ENCODE data around the gene CYP4F12.

The CYP4F12 gene

DNA sequence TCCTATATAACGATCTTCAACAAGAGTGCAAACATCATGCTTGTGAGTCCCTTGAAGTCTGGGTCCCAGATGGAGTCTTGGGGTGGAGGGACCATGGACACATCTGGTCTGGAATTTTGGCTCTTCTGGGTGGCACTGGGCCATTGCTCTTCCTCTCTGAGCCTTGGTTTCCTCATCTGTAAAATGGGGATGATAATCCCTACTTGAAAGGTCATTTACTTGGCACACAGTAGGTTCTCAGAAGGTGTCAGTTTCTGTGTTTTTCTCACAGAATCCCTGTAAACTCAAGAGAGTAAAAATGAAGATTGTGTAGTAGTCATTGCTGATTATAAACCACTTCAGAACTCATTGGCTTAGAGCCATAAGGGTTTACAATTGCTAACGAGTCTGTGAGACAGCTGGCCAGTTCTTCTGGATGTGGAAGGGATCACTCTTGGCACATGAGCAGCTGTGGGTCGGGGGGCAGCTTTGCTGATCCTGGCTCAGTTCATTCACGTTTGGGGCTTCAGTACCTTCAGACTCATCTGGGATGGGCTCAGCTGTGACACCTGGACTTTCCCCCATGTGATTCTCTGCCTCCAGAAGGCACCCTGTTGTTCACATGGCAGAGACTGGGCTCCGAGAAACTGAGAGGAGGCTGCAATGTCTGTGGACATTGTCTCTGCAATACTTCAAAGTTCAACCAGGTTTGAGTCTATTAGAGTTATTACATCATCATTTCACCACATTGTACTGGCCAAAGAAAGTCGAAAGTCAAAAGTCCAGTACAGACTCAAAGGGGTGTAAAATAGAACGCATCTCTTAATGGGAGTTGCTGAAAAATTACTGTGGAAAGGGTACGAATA is 7.8 kb downstream of the CYP4F12 start:
- H3K4me1 ChIP-seq (ENCODE audit: low read depth, poor library complexity, severe bottlenecking) = no peaks in the 10 kb centered on the region

DNA sequence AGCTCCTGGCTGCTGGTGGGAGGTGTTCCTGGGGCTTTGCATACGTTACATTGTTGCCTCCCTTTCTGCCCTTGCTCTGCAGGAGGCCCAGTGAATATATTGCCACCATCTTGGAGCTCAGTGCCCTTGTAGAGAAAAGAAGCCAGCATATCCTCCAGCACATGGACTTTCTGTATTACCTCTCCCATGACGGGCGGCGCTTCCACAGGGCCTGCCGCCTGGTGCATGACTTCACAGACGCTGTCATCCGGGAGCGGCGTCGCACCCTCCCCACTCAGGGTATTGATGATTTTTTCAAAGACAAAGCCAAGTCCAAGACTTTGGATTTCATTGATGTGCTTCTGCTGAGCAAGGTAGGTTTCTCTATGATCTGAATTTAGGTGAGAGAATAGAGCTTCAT is 10.5 kb downstream of the CYP4F12 start:
- Histone ChIP-seq H2AFZ (ENCODE audit: low read depth) (no peak overlapping the region), H3K4me2 (no peak overlapping the region), H4K20me1 (ENCODE audit: insufficient read depth) (no peaks in the 10 kb centered on the region), H3K27ac (no peak overlapping the region), H3K4me3 (IDR thresholded peaks at IDR 0.05; ENCODE audit: insufficient read depth, low read depth, low read length) (no peak overlapping the region), H3K79me2 (ENCODE audit: insufficient read depth, low read depth) (no peaks in the 10 kb centered on the region), H3K36me3 (ENCODE audit: insufficient read depth) (no peaks in the 10 kb centered on the region), H3K4me1 (ENCODE audit: low read depth, poor library complexity, severe bottlenecking) (no peaks in the 10 kb centered on the region), H3K27me3 (ENCODE audit: insufficient read depth, low read depth) (0 out of 2 replicates have a peak, but pooled peaks cover 3% of the 10 kb centered on the region), H3K9ac (no peak overlapping the region)
- TF ChIP-seq, protein P1, sequence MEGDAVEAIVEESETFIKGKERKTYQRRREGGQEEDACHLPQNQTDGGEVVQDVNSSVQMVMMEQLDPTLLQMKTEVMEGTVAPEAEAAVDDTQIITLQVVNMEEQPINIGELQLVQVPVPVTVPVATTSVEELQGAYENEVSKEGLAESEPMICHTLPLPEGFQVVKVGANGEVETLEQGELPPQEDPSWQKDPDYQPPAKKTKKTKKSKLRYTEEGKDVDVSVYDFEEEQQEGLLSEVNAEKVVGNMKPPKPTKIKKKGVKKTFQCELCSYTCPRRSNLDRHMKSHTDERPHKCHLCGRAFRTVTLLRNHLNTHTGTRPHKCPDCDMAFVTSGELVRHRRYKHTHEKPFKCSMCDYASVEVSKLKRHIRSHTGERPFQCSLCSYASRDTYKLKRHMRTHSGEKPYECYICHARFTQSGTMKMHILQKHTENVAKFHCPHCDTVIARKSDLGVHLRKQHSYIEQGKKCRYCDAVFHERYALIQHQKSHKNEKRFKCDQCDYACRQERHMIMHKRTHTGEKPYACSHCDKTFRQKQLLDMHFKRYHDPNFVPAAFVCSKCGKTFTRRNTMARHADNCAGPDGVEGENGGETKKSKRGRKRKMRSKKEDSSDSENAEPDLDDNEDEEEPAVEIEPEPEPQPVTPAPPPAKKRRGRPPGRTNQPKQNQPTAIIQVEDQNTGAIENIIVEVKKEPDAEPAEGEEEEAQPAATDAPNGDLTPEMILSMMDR (conservative IDR thresholded peaks at IDR 0.05; ENCODE audit: low read depth, low read length) = no peak

More for the DNA sequence above, 7.8 kb downstream of the CYP4F12 start:
- Histone ChIP-seq H3K9ac (no peak overlapping the region), H3K4me3 (IDR thresholded peaks at IDR 0.05; ENCODE audit: insufficient read depth, low read depth, low read length) (no peak overlapping the region), H4K20me1 (ENCODE audit: insufficient read depth) (no peaks in the 10 kb centered on the region), H3K27me3 (ENCODE audit: insufficient read depth, low read depth) (0 out of 2 replicates have a peak, but pooled peaks cover 3% of the 10 kb centered on the region), H3K27ac (no peak overlapping the region), H2AFZ (ENCODE audit: low read depth) (no peak overlapping the region), H3K4me2 (no peak overlapping the region), H3K36me3 (ENCODE audit: insufficient read depth) (no peaks in the 10 kb centered on the region), H3K79me2 (ENCODE audit: insufficient read depth, low read depth) (no peaks in the 10 kb centered on the region)
- TF ChIP-seq, protein P1 (conservative IDR thresholded peaks at IDR 0.05; ENCODE audit: low read depth, low read length) = no peak

DNA sequence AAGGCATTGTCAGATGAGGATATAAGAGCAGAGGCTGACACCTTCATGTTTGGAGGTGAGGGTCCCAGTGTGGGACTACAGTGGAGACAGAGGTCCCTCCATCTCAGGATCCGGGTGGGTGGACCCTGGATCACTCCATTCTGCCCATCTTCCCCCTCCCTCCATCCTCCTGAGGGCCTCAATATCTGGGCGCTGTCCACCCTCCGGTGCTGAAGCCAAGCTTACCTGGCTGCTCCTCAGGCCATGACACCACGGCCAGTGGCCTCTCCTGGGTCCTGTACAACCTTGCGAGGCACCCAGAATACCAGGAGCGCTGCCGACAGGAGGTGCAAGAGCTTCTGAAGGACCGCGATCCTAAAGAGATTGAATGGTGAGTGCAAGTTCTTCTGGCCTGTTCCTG is 11.9 kb downstream of the CYP4F12 start:
- H2AFZ ChIP-seq (ENCODE audit: low read depth) = no peak overlapping the region
- H4K20me1 ChIP-seq (ENCODE audit: insufficient read depth) = no peaks in the 10 kb centered on the region
- H3K27ac ChIP-seq = no peak overlapping the region
- H3K4me2 ChIP-seq = no peak overlapping the region
- H3K4me3 ChIP-seq (IDR thresholded peaks at IDR 0.05; ENCODE audit: insufficient read depth, low read depth, low read length) = no peak overlapping the region
- H3K27me3 ChIP-seq (ENCODE audit: insufficient read depth, low read depth) = 0 out of 2 replicates have a peak, but pooled peaks cover 3% of the 10 kb centered on the region
- H3K36me3 ChIP-seq (ENCODE audit: insufficient read depth) = no peaks in the 10 kb centered on the region
- no peaks in the 10 kb centered on the region for H3K79me2 ChIP-seq (ENCODE audit: insufficient read depth, low read depth)
- H3K4me1 ChIP-seq (ENCODE audit: low read depth, poor library complexity, severe bottlenecking) = no peaks in the 10 kb centered on the region
- TF ChIP-seq, protein P1 (conservative IDR thresholded peaks at IDR 0.05; ENCODE audit: low read depth, low read length) = no peak
- no peak overlapping the region for H3K9ac ChIP-seq

DNA sequence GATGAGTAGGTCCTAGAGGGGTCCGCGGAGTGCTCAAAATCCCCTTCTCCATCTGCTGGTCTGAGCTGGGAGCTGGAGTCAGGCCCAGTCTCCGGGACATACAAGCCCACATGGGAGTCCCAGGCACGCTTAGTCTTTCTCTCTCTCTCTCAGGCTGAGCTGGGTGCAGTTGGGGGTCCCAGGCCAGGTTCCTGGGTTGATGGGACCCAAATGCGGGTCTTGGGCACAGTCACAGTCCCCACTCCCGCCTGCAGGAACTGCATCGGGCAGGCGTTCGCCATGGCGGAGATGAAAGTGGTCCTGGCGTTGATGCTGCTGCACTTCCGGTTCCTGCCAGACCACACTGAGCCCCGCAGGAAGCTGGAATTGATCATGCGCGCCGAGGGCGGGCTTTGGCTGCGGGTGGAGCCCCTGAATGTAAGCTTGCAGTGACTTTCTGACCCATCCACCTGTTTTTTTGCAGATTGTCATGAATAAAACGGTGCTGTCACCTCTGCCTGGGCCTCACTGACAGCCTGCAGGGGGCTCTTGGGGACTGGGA is 23.8 kb downstream of the CYP4F12 start:
- H4K20me1 ChIP-seq (ENCODE audit: insufficient read depth) = no peaks in the 10 kb centered on the region
- H3K79me2 ChIP-seq (ENCODE audit: insufficient read depth, low read depth) = no peaks in the 10 kb centered on the region
- peaks cover 3% of the 10 kb centered on the region for H3K4me1 ChIP-seq (ENCODE audit: low read depth, poor library complexity, severe bottlenecking)
- H3K9ac ChIP-seq = no peak overlapping the region
- no peaks in the 10 kb centered on the region for H3K36me3 ChIP-seq (ENCODE audit: insufficient read depth)
- no peak overlapping the region for H3K4me3 ChIP-seq (IDR thresholded peaks at IDR 0.05; ENCODE audit: insufficient read depth, low read depth, low read length)
- H3K4me2 ChIP-seq = no peak overlapping the region
- TF ChIP-seq, protein P1 (conservative IDR thresholded peaks at IDR 0.05; ENCODE audit: low read depth, low read length) = no peak
- no peak overlapping the region for H3K27ac ChIP-seq
- H2AFZ ChIP-seq (ENCODE audit: low read depth) = no peak overlapping the region
- H3K27me3 ChIP-seq (ENCODE audit: insufficient read depth, low read depth) = no peaks in the 10 kb centered on the region; the same call in 1 of the 2 replicates

All from KMS-11 (cell line).